K562 (cell line): ENCODE results near the gene YWHAB. TPM values are rescaled to one million over a fixed set of nuclear protein-coding genes. Genes with fewer than 3 reads are reported as not detected.
"Not testable (repeated sequence)": the region's sequence is repeated elsewhere in the genome, so short reads cannot be mapped to it uniquely, and the experiment has no call there.

Source experiments
- ATAC-seq: fragments of 200-7000 bp; cut with Tn5 transposase; 3 replicates; pipeline ENCODE4 v1.9.1; 2020; ENCODE audit warnings: moderate library complexity
- BruUV-seq: library from RNA; stranded (reverse); fragments of 400-500 nt; replicated peaks from 2 replicates; lab custom pipeline; 2021; lab: Mats Ljungman, UMichigan
- CTCF ChIA-PET: fragments of 300-600 bp; formaldehyde crosslinking; extraction: SDS; loops from one replicate; lab custom pipeline; 2021; ENCODE audit warnings: low intra/inter-chr PET ratio; lab: Yijun Ruan, JAX
- POLR2A ChIA-PET: fragments of 300-600, 350-650 bp; sonication (Branson Sonifier 250); formaldehyde crosslinking; extraction: SDS; loops from one replicate; lab custom pipeline; 2021; ENCODE audit warnings: antibody characterized with exemption, inconsistent platforms; lab: Yijun Ruan, JAX
- DNase-seq, 4 experiments: peaks; one replicate each; pipeline versions ENCODE4 v3.0.0 to v3.0.0-alpha.2; 2011 to 2018; ENCODE audit warnings: low spot score in 3 of 4, mixed read lengths in 3 of 4; ENCODE audit errors: extremely low read depth in 1 of 4
- FAIRE-seq: peaks from 2 replicates; lab custom pipeline; 2011; peaks lifted over from hg19 to GRCh38; lab: Jason Lieb, UNC
- H2AFZ ChIP-seq: 2 replicates; pipeline ENCODE4 v1.6.0; 2011; ENCODE audit warnings: low read depth, low read length, control low read depth, inconsistent platforms
- H3K27ac ChIP-seq: fragments of 200-600 bp; 3 replicates; pipeline ENCODE4 v1.8.0; 2011; ENCODE audit warnings: low read depth, mild to moderate bottlenecking, control low read depth, inconsistent platforms, low read length, moderate library complexity, mixed read lengths; ENCODE audit errors: extremely low read depth
- H3K27me3 ChIP-seq, 2 experiments: fragments of 300-600 bp in 1 of 2; 2 replicates in 1 of 2; 3 replicates in 1 of 2; pipeline versions ENCODE4 v1.6.0 to v1.8.0; 2011; ENCODE audit warnings: inconsistent platforms in 2 of 2, low read length in 2 of 2, mild to moderate bottlenecking in 1 of 2, mixed read lengths in 1 of 2, moderate library complexity in 1 of 2; ENCODE audit not compliant: control insufficient read depth in 2 of 2, insufficient read depth in 2 of 2
- H3K36me3 ChIP-seq: fragments of 300-600 bp; 3 replicates; pipeline ENCODE4 v1.8.0; 2011; ENCODE audit warnings: mild to moderate bottlenecking, low read length, inconsistent platforms; ENCODE audit not compliant: control insufficient read depth, insufficient read depth
- H3K4me1 ChIP-seq, 2 experiments: fragments of 200-600 bp in 1 of 2; replicated peaks in 1 of 2; 2 replicates in 1 of 2; 3 replicates in 1 of 2; pipeline versions ENCODE4 v1.5.1 to v1.8.0; 2011; ENCODE audit warnings: inconsistent platforms in 2 of 2, low read length in 2 of 2, mild to moderate bottlenecking in 1 of 2, mixed read lengths in 1 of 2, moderate library complexity in 1 of 2; ENCODE audit not compliant: control insufficient read depth in 2 of 2, insufficient read depth in 2 of 2
- H3K4me2 ChIP-seq: 2 replicates; pipeline ENCODE4 v1.6.1; 2011; ENCODE audit warnings: low read length, control low read depth, inconsistent platforms, mixed read lengths; ENCODE audit not compliant: insufficient read depth
- H3K4me3 ChIP-seq: fragments of 200-600 bp; sonication (generic), shearing (Covaris generic); 2 replicates; pipeline ENCODE4 v1.5.1; 2016; ENCODE audit warnings: control low read depth, inconsistent platforms
- H3K79me2 ChIP-seq: fragments of 200-600 bp; 3 replicates; pipeline ENCODE4 v1.8.0; 2011; ENCODE audit warnings: low read length, inconsistent platforms; ENCODE audit not compliant: control insufficient read depth, insufficient read depth
- H3K9ac ChIP-seq, 2 experiments: 2 replicates each; pipeline versions ENCODE4 v1.6.0 to v1.6.1; 2011; ENCODE audit warnings: low read depth in 2 of 2, low read length in 2 of 2, control low read depth in 1 of 2, inconsistent platforms in 1 of 2, mild to moderate bottlenecking in 1 of 2, mixed read lengths in 1 of 2; ENCODE audit not compliant: insufficient read depth in 1 of 2
- H3K9me1 ChIP-seq: one replicate; pipeline ENCODE4 v1.6.0; 2011; ENCODE audit warnings: inconsistent platforms, mild to moderate bottlenecking, low read length, moderate library complexity; ENCODE audit not compliant: control insufficient read depth, insufficient read depth
- H3K9me3 ChIP-seq: replicated peaks from 2 replicates; pipeline ENCODE4 v1.5.1; 2011; ENCODE audit warnings: low read depth, low read length, inconsistent platforms; ENCODE audit not compliant: control insufficient read depth, insufficient read depth
- H4K20me1 ChIP-seq: replicated peaks from 2 replicates; pipeline ENCODE4 v1.6.1; 2011; ENCODE audit warnings: low read length, inconsistent platforms, mixed read lengths; ENCODE audit not compliant: control insufficient read depth, insufficient read depth
- ARID1B ChIP-seq: fragments of 450-650 bp; IDR thresholded peaks from 2 replicates; pipeline ENCODE4 v1.6.1; 2016; ENCODE audit warnings: antibody characterized with exemption, mild to moderate bottlenecking, inconsistent platforms
- CBFA2T2 ChIP-seq: fragments of 450-650 bp; conservative IDR thresholded peaks from 2 replicates; pipeline ENCODE4 v1.6.1; 2017; ENCODE audit warnings: mild to moderate bottlenecking
- CBFA2T3 ChIP-seq: fragments of 450-650 bp; IDR thresholded peaks from 2 replicates; pipeline ENCODE4 v1.6.1; 2017
- MEIS2 ChIP-seq: fragments of 450-650 bp; IDR thresholded peaks from 2 replicates; pipeline ENCODE4 v1.6.1; 2014; ENCODE audit warnings: mild to moderate bottlenecking; ENCODE audit not compliant: partially characterized antibody
- MTA2 ChIP-seq: fragments of 450-650 bp; IDR thresholded peaks from 2 replicates; pipeline ENCODE4 v1.6.1; 2016; ENCODE audit warnings: low read depth
- PBX2 ChIP-seq, 2 experiments: IDR thresholded peaks in 1 of 2; conservative IDR thresholded peaks in 1 of 2; 2 replicates each; pipeline ENCODE4 v1.6.1; 2016; ENCODE audit warnings: low read depth in 2 of 2, mild to moderate bottlenecking in 1 of 2, missing compliant biosample characterization in 1 of 2, missing genetic modification characterization in 1 of 2, moderate library complexity in 1 of 2
- PHF20 ChIP-seq: fragments of 450-650 bp; IDR thresholded peaks from 2 replicates; pipeline ENCODE4 v1.6.1; 2018; ENCODE audit not compliant: partially characterized antibody
- RFX1 ChIP-seq: fragments of 450-650 bp; IDR thresholded peaks from 2 replicates; pipeline ENCODE4 v1.6.1; 2016; ENCODE audit warnings: mild to moderate bottlenecking, moderate library complexity
- TCF3 ChIP-seq: sonication (generic); formaldehyde crosslinking; IDR thresholded peaks from 2 replicates; pipeline ENCODE4 v1.4.0; 2020; ENCODE audit warnings: mild to moderate bottlenecking, missing genetic modification reagents
- TEAD4 ChIP-seq, 2 experiments: sonication (generic) in 1 of 2; formaldehyde crosslinking in 1 of 2; IDR thresholded peaks; 2 replicates each; pipeline versions ENCODE4 v1.6.1 to v1.8.0; 2012 to 2022; ENCODE audit warnings: borderline replicate concordance in 1 of 2, inconsistent platforms in 1 of 2, low read length in 1 of 2, mild to moderate bottlenecking in 1 of 2, missing genetic modification reagents in 1 of 2
- WGBS: fragments of 100-300 bp; shearing (Covaris generic); methylation state at CpG from one replicate; pipeline ENCODE4 v1.1.6; 2016; ENCODE audit warnings: low coverage, mixed read lengths; ENCODE audit not compliant: insufficient coverage; ENCODE audit errors: missing lambda C conversion rate; 5-methylcytosine and 5-hydroxymethylcytosine counted together
- in situ Hi-C: fragments of 300-500 bp; cut with MboI; formaldehyde crosslinking; loops from 4 replicates; pipeline ENCODE4 v1.15.0; 2018; ENCODE audit warnings: inconsistent platforms, mixed read lengths
- intact Hi-C: fragments of 100-400 bp; cut with micrococcal nuclease; formaldehyde crosslinking; loops from 2 replicates; pipeline ENCODE4 v1.14.2; 2022
- polyA plus RNA-seq, 8 experiments: library from polyadenylated mRNA; depleted of rRNA in 4 of 8; stranded (reverse) in 5 of 8; unstranded in 3 of 8; fragments of >200 nt; fragmentation: Nextera tagmentation in 2 of 8; fragmentation: Illumina TruSeq in 1 of 8; extraction: Ambion mirVana in 2 of 8; extraction: Trizol in 1 of 8; gene quantifications; 2 replicates each; pipeline versions ENCODE4 v1.2.1 to v1.2.3, GENCODE V29; 2011 to 2014; ENCODE audit warnings: inconsistent platforms in 1 of 8, missing spikeins in 1 of 8
- total RNA-seq, 7 experiments: library from RNA; depleted of rRNA in 6 of 7; stranded (reverse); fragments of >200 nt in 6 of 7; fragmentation: Illumina TruSeq in 2 of 7; extraction: Trizol in 2 of 7; gene quantifications; 2 replicates each; pipeline versions ENCODE4 v1.2.1 to v1.2.3, GENCODE V29; 2011 to 2021; ENCODE audit warnings: low replicate concordance in 1 of 7
- TF ChIP-seq, protein P1 (sequence below): fragments of 250-450 bp; sonication (Bioruptor Pico); IDR thresholded peaks from 2 replicates; pipeline ENCODE4 v1.8.0; 2022; ENCODE audit warnings: inconsistent platforms, mild to moderate bottlenecking, moderate library complexity, borderline replicate concordance
- TF ChIP-seq, protein P2 (sequence below): fragments of 450-650 bp; IDR thresholded peaks from 2 replicates; pipeline ENCODE4 v1.6.1; 2016

Gene YWHAB
- total and polyA plus RNA-seq, 9 of the 15 experiments (the other 6 are each of a cell fraction or from before 2014, with no cell fraction given): 60.6 to 185 (median 96.1) TPM

- TF ChIP-seq, protein P1, sequence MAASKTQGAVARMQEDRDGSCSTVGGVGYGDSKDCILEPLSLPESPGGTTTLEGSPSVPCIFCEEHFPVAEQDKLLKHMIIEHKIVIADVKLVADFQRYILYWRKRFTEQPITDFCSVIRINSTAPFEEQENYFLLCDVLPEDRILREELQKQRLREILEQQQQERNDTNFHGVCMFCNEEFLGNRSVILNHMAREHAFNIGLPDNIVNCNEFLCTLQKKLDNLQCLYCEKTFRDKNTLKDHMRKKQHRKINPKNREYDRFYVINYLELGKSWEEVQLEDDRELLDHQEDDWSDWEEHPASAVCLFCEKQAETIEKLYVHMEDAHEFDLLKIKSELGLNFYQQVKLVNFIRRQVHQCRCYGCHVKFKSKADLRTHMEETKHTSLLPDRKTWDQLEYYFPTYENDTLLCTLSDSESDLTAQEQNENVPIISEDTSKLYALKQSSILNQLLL (CRISPR knock-in tag): no peak
- no peak for TF ChIP-seq PHF20
Measured at GRCh38 chr20:44862286-44862685, 23.2 kb upstream of the YWHAB start (continued).

DNA sequence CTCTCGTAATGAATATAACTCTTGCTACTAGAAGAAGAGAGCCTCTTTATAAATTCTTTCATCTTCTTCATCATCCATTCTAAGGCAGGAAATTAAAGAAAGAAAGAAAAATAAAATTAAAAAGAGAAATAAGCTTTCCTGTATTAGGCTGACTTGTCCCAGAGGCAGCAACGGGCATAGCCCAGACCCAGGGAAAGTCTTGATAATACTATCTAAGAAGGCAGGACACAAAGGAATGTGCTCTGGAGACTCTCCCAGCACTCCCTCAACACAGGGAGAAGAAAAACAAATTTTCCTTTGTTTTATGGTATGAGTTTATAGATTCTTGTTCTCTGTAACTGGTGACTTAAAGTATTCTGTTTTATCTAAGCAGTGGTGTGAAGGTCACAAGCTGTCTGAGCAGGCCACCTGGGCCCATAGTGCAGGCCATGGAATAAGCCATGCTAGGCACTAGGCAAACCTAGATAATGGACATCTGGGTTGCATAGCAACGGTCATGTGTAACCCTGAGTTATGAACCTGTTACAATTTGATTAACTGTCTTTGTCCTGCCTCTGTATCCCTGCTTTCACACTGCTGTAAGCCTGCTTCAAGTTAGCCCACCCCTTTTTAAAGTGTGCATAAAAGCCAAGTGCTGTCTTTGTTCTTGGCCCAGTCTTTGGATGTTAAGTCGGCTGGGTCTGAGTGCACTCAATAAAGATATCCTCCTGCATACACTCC is 22.0 kb upstream of the YWHAB start:
- H3K27me3 ChIP-seq; H3K27ac ChIP-seq; FAIRE-seq; H3K9me1 ChIP-seq; H3K4me1 ChIP-seq; H3K79me2 ChIP-seq; intact Hi-C loops; BruUV-seq; H3K9ac ChIP-seq; H3K9me3 ChIP-seq; H4K20me1 ChIP-seq; H3K4me3 ChIP-seq; H3K36me3 ChIP-seq; H2AFZ ChIP-seq; TF ChIP-seq TEAD4 (CRISPR knock-in tag; IDR thresholded peaks at IDR 0.05; ENCODE audit: borderline replicate concordance); PBX2 (CRISPR knock-in tag; IDR thresholded peaks at IDR 0.05; ENCODE audit: low read depth): not testable (repeated sequence)
- DNase-seq: peak in 1 of 4 experiments; percentile 70
- ChIA-PET CTCF (interaction anchor here (0.6 kb wide), 1 partner anchor 91 kb away, joined by 4 read pairs; no protein-coding TSS in a partner anchor), POLR2A (interaction anchor here (1.3 kb wide), 1 partner anchor 16 kb away, joined by 3 read pairs; no protein-coding TSS in a partner anchor)
- peak; percentile 69 for ATAC-seq
- in situ Hi-C loops: loop anchor here (10.0 kb wide), 1 partner anchor 119 kb away; the partner anchor contains the start of gene KCNK15
- peak overlapping the region; percentile 31 for H3K4me2 ChIP-seq
- 14% methylated on average over 4 of the region's 4 CpGs for WGBS
- peak; percentile 62 for TF ChIP-seq CBFA2T2
- peak; percentile 88 for TF ChIP-seq RFX1
- peak; percentile 71 for TF ChIP-seq CBFA2T3
- 0 out of 2 replicates have a peak, but pooled peaks have one; percentile 5 for TF ChIP-seq MTA2
- TF ChIP-seq MEIS2: peak; percentile 57
- TF ChIP-seq TCF3 (CRISPR knock-in tag): peak; percentile 28; the same call in 1 of the 2 replicates
- TF ChIP-seq, protein P2, sequence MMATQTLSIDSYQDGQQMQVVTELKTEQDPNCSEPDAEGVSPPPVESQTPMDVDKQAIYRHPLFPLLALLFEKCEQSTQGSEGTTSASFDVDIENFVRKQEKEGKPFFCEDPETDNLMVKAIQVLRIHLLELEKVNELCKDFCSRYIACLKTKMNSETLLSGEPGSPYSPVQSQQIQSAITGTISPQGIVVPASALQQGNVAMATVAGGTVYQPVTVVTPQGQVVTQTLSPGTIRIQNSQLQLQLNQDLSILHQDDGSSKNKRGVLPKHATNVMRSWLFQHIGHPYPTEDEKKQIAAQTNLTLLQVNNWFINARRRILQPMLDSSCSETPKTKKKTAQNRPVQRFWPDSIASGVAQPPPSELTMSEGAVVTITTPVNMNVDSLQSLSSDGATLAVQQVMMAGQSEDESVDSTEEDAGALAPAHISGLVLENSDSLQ: peak; percentile 79
- TF ChIP-seq ARID1B: 0 out of 2 replicates have a peak, but pooled peaks have one; percentile 17
- peak; percentile 32; the same call in 1 of the 2 replicates for TF ChIP-seq TEAD4 (IDR thresholded peaks at IDR 0.05; ENCODE audit: low read length)
- TF ChIP-seq PBX2 (tag; conservative IDR thresholded peaks at IDR 0.05; ENCODE audit: low read depth): 0 out of 2 replicates have a peak, but pooled peaks have one; percentile 35
